ENCODE measurements around the gene FUT9.

FUT9 gene

DNA sequence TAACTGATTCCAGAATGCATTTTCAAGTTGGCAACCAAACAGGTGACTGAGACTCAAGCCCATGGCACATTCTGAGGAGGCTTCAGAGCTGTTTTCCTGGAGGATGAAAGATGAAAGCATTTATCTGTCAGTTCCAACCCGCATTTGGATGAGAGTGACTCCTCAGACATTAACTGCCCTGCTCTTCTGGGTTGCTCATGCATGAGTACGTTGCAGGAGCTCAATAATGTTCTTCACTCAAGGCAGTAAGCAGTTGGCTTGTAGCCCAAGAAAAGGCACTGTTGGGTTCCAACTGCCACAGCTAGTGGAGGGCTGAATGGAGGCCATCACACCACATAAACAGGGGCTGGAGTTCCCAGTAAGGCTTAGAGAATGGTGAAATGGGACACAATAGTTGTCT is 155.3 kb downstream of the FUT9 start:
- Mint-ChIP-seq H3K36me3 (ENCODE audit: low read depth) (no peaks in the 10 kb centered on the region), H3K27ac (no peak overlapping the region), H3K4me3 (no peak overlapping the region), H3K9me3 (no peaks in the 10 kb centered on the region), H3K27me3 (no peaks in the 10 kb centered on the region), H3K4me1 (ENCODE audit: low read depth) (no peaks in the 10 kb centered on the region)
- intact Hi-C loops (cut with micrococcal nuclease), result no loop called here

DNA sequence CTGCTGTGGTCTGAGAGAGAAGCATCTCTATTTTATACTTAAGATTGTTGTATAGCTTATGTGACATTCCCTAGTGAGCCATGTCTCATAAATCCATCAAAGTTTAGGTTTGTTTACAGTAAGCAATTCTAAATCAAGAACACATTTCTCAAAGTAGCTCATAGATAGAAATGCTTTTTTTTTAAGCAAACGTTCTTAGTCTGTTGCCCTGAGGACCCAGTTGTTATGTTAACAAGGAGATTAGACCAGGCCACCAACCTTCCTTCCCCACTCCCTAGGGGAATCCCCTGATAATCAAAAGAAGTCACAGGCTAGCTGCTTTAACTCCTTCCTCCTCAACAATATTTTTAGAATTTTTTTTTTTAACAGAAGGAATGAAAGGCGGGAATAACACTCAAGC is 169.0 kb downstream of the FUT9 start:
- H3K4me3 Mint-ChIP-seq, result no peak overlapping the region
- H3K36me3 Mint-ChIP-seq (ENCODE audit: low read depth), result no peaks in the 10 kb centered on the region
- H3K9me3 Mint-ChIP-seq, result peaks cover 16% of the 10 kb centered on the region
- intact Hi-C loops (cut with micrococcal nuclease), result no loop called here
- no peak overlapping the region for H3K27ac Mint-ChIP-seq
- H3K4me1 Mint-ChIP-seq (ENCODE audit: low read depth), result no peaks in the 10 kb centered on the region
- no peaks in the 10 kb centered on the region for H3K27me3 Mint-ChIP-seq

DNA sequence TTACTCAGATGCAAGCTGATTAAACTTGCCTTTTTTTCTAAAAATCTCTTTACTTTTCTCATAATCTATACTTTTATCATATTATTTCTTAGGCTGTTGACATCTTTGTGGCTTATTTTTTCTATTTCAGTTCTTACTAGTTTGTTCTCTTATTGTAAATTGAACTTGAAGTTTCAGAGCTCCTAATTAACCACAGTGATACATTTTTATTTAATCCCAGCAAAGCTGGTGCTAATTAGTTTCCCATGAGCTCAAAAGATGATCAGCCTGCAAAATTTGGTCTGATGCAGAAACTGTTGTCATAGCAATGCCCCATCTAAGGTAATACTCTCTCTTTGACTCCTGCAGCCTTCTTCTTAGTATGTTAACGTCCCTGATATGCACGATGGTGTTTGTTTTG is 170.3 kb downstream of the FUT9 start:
- Mint-ChIP-seq H3K27ac (no peak overlapping the region), H3K4me3 (no peak overlapping the region), H3K27me3 (no peaks in the 10 kb centered on the region), H3K9me3 (peaks cover 26% of the 10 kb centered on the region), H3K4me1 (ENCODE audit: low read depth) (no peaks in the 10 kb centered on the region), H3K36me3 (ENCODE audit: low read depth) (no peaks in the 10 kb centered on the region)
- intact Hi-C loops (cut with micrococcal nuclease), result no loop called here

GRCh38 chr6:96186516-96187195 is 170.9 kb downstream of the FUT9 start:
- H3K4me3 Mint-ChIP-seq, result no peak overlapping the region
- no peaks in the 10 kb centered on the region for H3K27me3 Mint-ChIP-seq
- H3K27ac Mint-ChIP-seq, result no peak overlapping the region
- peaks cover 32% of the 10 kb centered on the region for H3K9me3 Mint-ChIP-seq
- H3K4me1 Mint-ChIP-seq (ENCODE audit: low read depth), result no peaks in the 10 kb centered on the region
- intact Hi-C loops (cut with micrococcal nuclease), result no loop called here
- no peaks in the 10 kb centered on the region for H3K36me3 Mint-ChIP-seq (ENCODE audit: low read depth)

- Mint-ChIP-seq H3K36me3 (ENCODE audit: low read depth) (no peaks in the 10 kb centered on the region), H3K9me3 (peaks cover 47% of the 10 kb centered on the region), H3K4me3 (no peak overlapping the region), H3K27ac (no peak overlapping the region), H3K27me3 (no peaks in the 10 kb centered on the region), H3K4me1 (ENCODE audit: low read depth) (no peaks in the 10 kb centered on the region)
- intact Hi-C loops (cut with micrococcal nuclease), result no loop called here
Measured at GRCh38 chr6:96194675-96195074, 178.9 kb downstream of the FUT9 start.

- no peaks in the 10 kb centered on the region for H3K36me3 Mint-ChIP-seq (ENCODE audit: low read depth)
- no peak overlapping the region for H3K27ac Mint-ChIP-seq
- no peak overlapping the region for H3K4me3 Mint-ChIP-seq
- no peaks in the 10 kb centered on the region for H3K4me1 Mint-ChIP-seq (ENCODE audit: low read depth)
- no peaks in the 10 kb centered on the region for H3K27me3 Mint-ChIP-seq
- peaks cover 45% of the 10 kb centered on the region for H3K9me3 Mint-ChIP-seq
- intact Hi-C loops (cut with micrococcal nuclease), result no loop called here
Measured at GRCh38 chr6:96195272-96195671, 179.5 kb downstream of the FUT9 start.

GRCh38 chr6:96196633-96197032 is 180.9 kb downstream of the FUT9 start:
- Mint-ChIP-seq H3K27ac (no peak overlapping the region), H3K36me3 (ENCODE audit: low read depth) (no peaks in the 10 kb centered on the region), H3K9me3 (peaks cover 31% of the 10 kb centered on the region), H3K4me3 (no peak overlapping the region), H3K27me3 (no peaks in the 10 kb centered on the region), H3K4me1 (ENCODE audit: low read depth) (no peaks in the 10 kb centered on the region)
- intact Hi-C loops (cut with micrococcal nuclease), result no loop called here

DNA sequence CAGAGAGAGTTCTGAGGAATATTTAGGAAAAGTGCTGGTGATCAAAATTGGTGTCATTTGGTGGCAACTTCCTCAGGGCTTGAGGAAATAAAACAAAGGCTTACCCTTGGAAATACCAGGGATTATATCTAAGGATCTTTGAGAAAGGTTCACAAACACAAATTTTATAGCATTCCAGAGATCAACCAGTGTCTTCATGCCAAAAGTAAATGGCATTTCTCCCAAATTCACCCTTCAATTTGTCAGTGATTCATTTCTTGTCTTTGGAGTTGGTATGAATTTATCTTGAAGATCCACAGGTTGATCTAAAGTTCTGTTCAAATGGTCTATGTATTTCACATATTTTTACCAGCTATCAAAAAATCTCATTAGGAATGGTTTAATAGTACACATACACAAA is 181.5 kb downstream of the FUT9 start:
- Mint-ChIP-seq H3K27me3 (no peaks in the 10 kb centered on the region), H3K4me1 (ENCODE audit: low read depth) (no peaks in the 10 kb centered on the region), H3K4me3 (no peak overlapping the region), H3K9me3 (peaks cover 25% of the 10 kb centered on the region), H3K27ac (no peak overlapping the region), H3K36me3 (ENCODE audit: low read depth) (no peaks in the 10 kb centered on the region)
- intact Hi-C loops (cut with micrococcal nuclease), result no loop called here

- peaks cover 9% of the 10 kb centered on the region for H3K9me3 Mint-ChIP-seq
- no peak overlapping the region for H3K27ac Mint-ChIP-seq
- H3K36me3 Mint-ChIP-seq (ENCODE audit: low read depth), result no peaks in the 10 kb centered on the region
- H3K27me3 Mint-ChIP-seq, result no peaks in the 10 kb centered on the region
- no peak overlapping the region for H3K4me3 Mint-ChIP-seq
- intact Hi-C loops (cut with micrococcal nuclease), result no loop called here
- H3K4me1 Mint-ChIP-seq (ENCODE audit: low read depth), result no peaks in the 10 kb centered on the region
Measured at GRCh38 chr6:96202571-96202970, 186.8 kb downstream of the FUT9 start.

- intact Hi-C loops (cut with micrococcal nuclease), result no loop called here
- H3K4me3 Mint-ChIP-seq, result no peak overlapping the region
- H3K4me1 Mint-ChIP-seq (ENCODE audit: low read depth), result no peaks in the 10 kb centered on the region
- H3K36me3 Mint-ChIP-seq (ENCODE audit: low read depth), result no peaks in the 10 kb centered on the region
- H3K27me3 Mint-ChIP-seq, result no peaks in the 10 kb centered on the region
- H3K9me3 Mint-ChIP-seq, result no peaks in the 10 kb centered on the region
- H3K27ac Mint-ChIP-seq, result no peak overlapping the region
Measured at GRCh38 chr6:96211341-96211740, 195.6 kb downstream of the FUT9 start.

DNA sequence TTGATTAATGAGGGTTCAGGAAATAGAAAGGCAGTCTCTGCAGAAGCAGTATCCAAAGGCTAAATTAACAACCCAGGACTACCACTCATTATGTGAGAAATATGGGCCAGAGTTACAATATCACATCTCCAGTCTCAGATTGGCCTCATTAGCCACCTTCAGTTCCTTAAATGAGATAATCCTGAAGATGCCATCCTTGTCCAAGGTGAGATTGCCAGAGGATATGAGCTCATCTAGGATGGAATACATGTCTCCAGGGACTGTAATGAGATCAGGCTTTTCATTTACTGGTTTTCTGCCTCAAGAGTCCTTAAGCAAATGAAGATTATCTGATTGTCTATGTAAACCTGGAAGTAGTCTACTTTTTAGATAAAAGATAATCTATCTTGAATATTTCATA is 196.3 kb downstream of the FUT9 start:
- intact Hi-C loops (cut with micrococcal nuclease), result no loop called here
- Mint-ChIP-seq H3K9me3 (no peaks in the 10 kb centered on the region), H3K4me3 (no peak overlapping the region), H3K27ac (no peak overlapping the region), H3K27me3 (no peaks in the 10 kb centered on the region), H3K36me3 (ENCODE audit: low read depth) (no peaks in the 10 kb centered on the region), H3K4me1 (ENCODE audit: low read depth) (no peaks in the 10 kb centered on the region)

DNA sequence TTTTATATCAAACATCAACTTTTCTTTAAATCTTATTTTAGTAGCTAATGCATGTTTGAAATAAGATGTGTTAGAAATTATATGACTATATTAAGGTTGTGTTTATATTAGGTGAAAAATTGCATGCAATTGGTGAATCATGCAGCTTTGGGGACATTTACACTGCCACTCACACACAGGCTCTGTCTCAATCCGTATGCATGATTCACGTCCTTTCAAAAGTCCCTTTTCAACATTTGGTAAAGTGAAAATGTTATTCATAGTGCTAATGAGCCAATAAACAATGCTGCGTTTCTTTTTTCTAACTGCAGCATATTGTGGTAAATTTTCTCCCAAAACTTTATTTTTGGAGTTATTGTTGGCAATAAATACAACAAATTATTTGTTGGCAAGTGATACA is 198.0 kb downstream of the FUT9 start:
- Mint-ChIP-seq H3K36me3 (ENCODE audit: low read depth) (no peaks in the 10 kb centered on the region), H3K4me1 (ENCODE audit: low read depth) (no peaks in the 10 kb centered on the region), H3K9me3 (peaks cover under 1% of the 10 kb centered on the region), H3K4me3 (no peak overlapping the region), H3K27me3 (no peaks in the 10 kb centered on the region), H3K27ac (no peak overlapping the region)
- intact Hi-C loops (cut with micrococcal nuclease), result no loop called here

- H3K27me3 Mint-ChIP-seq, result no peaks in the 10 kb centered on the region
- H3K4me1 Mint-ChIP-seq (ENCODE audit: low read depth), result no peaks in the 10 kb centered on the region
- H3K27ac Mint-ChIP-seq, result no peak overlapping the region
- peaks cover 8% of the 10 kb centered on the region for H3K9me3 Mint-ChIP-seq
- intact Hi-C loops (cut with micrococcal nuclease), result no loop called here
- no peaks in the 10 kb centered on the region for H3K36me3 Mint-ChIP-seq (ENCODE audit: low read depth)
- no peak overlapping the region for H3K4me3 Mint-ChIP-seq
Measured at GRCh38 chr6:96223695-96224094, 207.9 kb downstream of the FUT9 start.

GRCh38 chr6:96227135-96227534 is 211.4 kb downstream of the FUT9 start:
- Mint-ChIP-seq H3K36me3 (ENCODE audit: low read depth) (no peaks in the 10 kb centered on the region), H3K9me3 (no peaks in the 10 kb centered on the region), H3K4me1 (ENCODE audit: low read depth) (no peaks in the 10 kb centered on the region), H3K4me3 (no peak overlapping the region), H3K27me3 (no peaks in the 10 kb centered on the region), H3K27ac (no peak overlapping the region)
- intact Hi-C loops (cut with micrococcal nuclease), result no loop called here

DNA sequence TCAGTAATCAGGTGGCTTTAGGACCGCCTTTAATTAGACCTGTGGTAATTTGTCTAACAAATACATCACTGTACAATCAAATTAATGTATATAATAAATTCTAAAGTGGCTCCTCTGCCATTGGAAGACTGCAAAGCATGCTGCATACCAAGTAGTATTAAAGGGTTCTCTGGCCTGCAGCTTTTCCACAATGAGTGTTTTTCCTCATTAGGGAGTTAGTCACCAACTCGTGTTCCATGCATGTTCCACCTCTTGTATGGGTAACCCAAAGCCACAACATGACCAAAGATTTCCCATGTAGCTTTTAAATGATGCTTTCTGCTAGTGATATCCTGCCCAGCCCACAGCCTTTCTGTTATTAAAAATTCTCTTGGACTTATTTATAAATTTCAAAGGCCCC is 218.7 kb downstream of the FUT9 start:
- intact Hi-C loops (cut with micrococcal nuclease), result no loop called here
- Mint-ChIP-seq H3K4me1 (ENCODE audit: low read depth) (no peaks in the 10 kb centered on the region), H3K36me3 (ENCODE audit: low read depth) (no peaks in the 10 kb centered on the region), H3K4me3 (no peak overlapping the region), H3K27me3 (no peaks in the 10 kb centered on the region), H3K9me3 (no peaks in the 10 kb centered on the region), H3K27ac (no peak overlapping the region)
